Activated CD4-positive, alpha-beta T cell treated with anti-CD3 and anti-CD28 coated beads, Interleukin-2, amount 10 ng/mL, durations not matched to agents 7 days and 5 days (primary cell): ENCODE measurements around the gene CASTOR1. TPM values are rescaled to one million over a fixed set of nuclear protein-coding genes. Genes with fewer than 3 reads are reported as not detected.
A peak's percentile ranks its signal among the peaks of the same experiment; 100 is the strongest.

Experiments used
- CTCF ChIA-PET: fragments of 350-600 bp; sonication (Branson Sonifier 250); formaldehyde crosslinking; loops from one replicate; lab custom pipeline; 2021; ENCODE audit warnings: antibody characterized with exemption; lab: Charles Lee
- POLR2A ChIA-PET: fragments of 350-600 bp; sonication (Branson Sonifier 250); formaldehyde crosslinking; loops from one replicate; lab custom pipeline; 2021; ENCODE audit warnings: antibody characterized with exemption; lab: Charles Lee
- DNase-seq: peaks from one replicate; pipeline ENCODE4 v3.0.0-alpha.2; 2020
- H3K27ac Mint-ChIP-seq: one replicate; pipeline ENCODE4 v1.8.0; 2021; ENCODE audit warnings: mild to moderate bottlenecking, moderate library complexity, mixed read lengths
- H3K27me3 Mint-ChIP-seq: one replicate; pipeline ENCODE4 v1.8.0; 2021; ENCODE audit warnings: mixed read lengths
- H3K36me3 Mint-ChIP-seq: one replicate; pipeline ENCODE4 v1.8.0; 2021; ENCODE audit warnings: low read depth, mixed read lengths
- H3K4me1 Mint-ChIP-seq: one replicate; pipeline ENCODE4 v1.8.0; 2021; ENCODE audit warnings: mixed read lengths
- H3K4me3 Mint-ChIP-seq: one replicate; pipeline ENCODE4 v1.8.0; 2021; ENCODE audit warnings: mild to moderate bottlenecking, moderate library complexity, mixed read lengths
- H3K9me3 Mint-ChIP-seq: one replicate; pipeline ENCODE4 v1.8.0; 2021; ENCODE audit warnings: mixed read lengths
- total RNA-seq, 2 experiments: library from RNA; stranded (reverse); gene quantifications; one replicate each; pipeline ENCODE4 v1.2.3, GENCODE V29; 2021

The CASTOR1 gene
- total RNA-seq, 2 experiments from 2014 or later = 16.7 to 20.0 TPM

- POLR2A ChIA-PET = no interaction called here
- Mint-ChIP-seq H3K4me1 (peaks cover 46% of the 10 kb centered on the region), H3K4me3 (peak overlapping the region; percentile 90), H3K9me3 (peaks cover 9% of the 10 kb centered on the region), H3K27ac (peak overlapping the region; percentile 90), H3K36me3 (peaks cover 54% of the 10 kb centered on the region), H3K27me3 (no peaks in the 10 kb centered on the region)
- CTCF ChIA-PET = interaction anchor here (1.3 to 2.0 kb wide), 3 partner anchors 9 to 40 kb away, joined by 3 to 9 read pairs (median 5); partner anchors contain the start of gene CASTOR1
- DNase-seq = no peak
These were observed 38.6 kb upstream of the CASTOR1 start for GRCh38 chr22:30327864-30328345.

- ChIA-PET POLR2A (interaction anchor here (0.6 to 1.2 kb wide), 3 partner anchors 21 to 59 kb away, joined by 3 read pairs; no protein-coding TSS in a partner anchor), CTCF (interaction anchor here (0.7 to 1.3 kb wide), 7 partner anchors 10 to 64 kb away, joined by 3 to 9 read pairs (median 4); partner anchors contain the start of gene CASTOR1)
- peak; percentile 95 for DNase-seq
- Mint-ChIP-seq H3K27ac (peak within 1 kb of the TSS; percentile 90), H3K36me3 (peaks cover 49% of the 10 kb centered on the region), H3K9me3 (peaks cover 9% of the 10 kb centered on the region), H3K4me1 (peaks cover 45% of the 10 kb centered on the region), H3K4me3 (peak within 1 kb of the TSS; percentile 90), H3K27me3 (no peaks in the 10 kb centered on the region)
These were observed 37.5 kb upstream of the CASTOR1 start, which contains the start of gene TBC1D10A for GRCh38 chr22:30326706-30327362. Gene TBC1D10A, minus strand, starts transcription at chr22:30326941. Its CDS starts 60 bp downstream, at chr22:30326881.

GRCh38 chr22:30326255-30326705 is 37.0 kb upstream of the CASTOR1 start:
- Mint-ChIP-seq H3K36me3 (peaks cover 51% of the 10 kb centered on the region), H3K27me3 (no peaks in the 10 kb centered on the region), H3K9me3 (peaks cover 9% of the 10 kb centered on the region), H3K4me3 (peak overlapping the region; percentile 90), H3K4me1 (peaks cover 49% of the 10 kb centered on the region), H3K27ac (peak overlapping the region; percentile 60)
- POLR2A ChIA-PET = interaction anchor here (0.6 to 1.2 kb wide), 4 partner anchors 9 to 59 kb away, joined by 3 read pairs; no protein-coding TSS in a partner anchor
- CTCF ChIA-PET = interaction anchor here (0.7 to 4.4 kb wide), 7 partner anchors 10 to 64 kb away, joined by 3 to 17 read pairs (median 5); partner anchors contain the start of gene CASTOR1
- peak; percentile 37 for DNase-seq

GRCh38 chr22:30325724-30326254 is 36.5 kb upstream of the CASTOR1 start:
- POLR2A ChIA-PET = interaction anchor here (0.9 kb wide), 1 partner anchor 8 kb away, joined by 3 read pairs; no protein-coding TSS in a partner anchor
- peaks cover 51% of the 10 kb centered on the region for H3K4me1 Mint-ChIP-seq
- peaks cover 55% of the 10 kb centered on the region for H3K36me3 Mint-ChIP-seq
- CTCF ChIA-PET = interaction anchor here (0.6 to 4.4 kb wide), 3 partner anchors 13 to 89 kb away, joined by 3 to 17 read pairs (median 3); no protein-coding TSS in a partner anchor
- peaks cover 9% of the 10 kb centered on the region for H3K9me3 Mint-ChIP-seq
- peak overlapping the region; percentile 60 for H3K27ac Mint-ChIP-seq
- no peak for DNase-seq
- peak overlapping the region; percentile 90 for H3K4me3 Mint-ChIP-seq
- H3K27me3 Mint-ChIP-seq = no peaks in the 10 kb centered on the region

- H3K27me3 Mint-ChIP-seq = no peaks in the 10 kb centered on the region
- peak overlapping the region; percentile 60 for H3K27ac Mint-ChIP-seq
- peaks cover 56% of the 10 kb centered on the region for H3K4me1 Mint-ChIP-seq
- peak overlapping the region; percentile 90 for H3K4me3 Mint-ChIP-seq
- POLR2A ChIA-PET = interaction anchor here (0.9 kb wide), 1 partner anchor 7 kb away, joined by 3 read pairs; no protein-coding TSS in a partner anchor
- CTCF ChIA-PET = interaction anchor here (0.6 to 4.4 kb wide), 7 partner anchors 11 to 89 kb away, joined by 3 to 17 read pairs (median 4); no protein-coding TSS in a partner anchor
- H3K36me3 Mint-ChIP-seq = peaks cover 54% of the 10 kb centered on the region
- H3K9me3 Mint-ChIP-seq = peaks cover 9% of the 10 kb centered on the region
- DNase-seq = no peak
These were observed 35.9 kb upstream of the CASTOR1 start for GRCh38 chr22:30325065-30325720.

- Mint-ChIP-seq H3K27me3 (no peaks in the 10 kb centered on the region), H3K9me3 (peaks cover 9% of the 10 kb centered on the region), H3K4me1 (peaks cover 66% of the 10 kb centered on the region), H3K4me3 (peak overlapping the region; percentile 90), H3K36me3 (peaks cover 57% of the 10 kb centered on the region), H3K27ac (peak overlapping the region; percentile 60)
- ChIA-PET POLR2A (no interaction called here), CTCF (interaction anchor here (0.6 to 4.4 kb wide), 12 partner anchors 9 to 1281 kb away, joined by 3 to 17 read pairs (median 4); no protein-coding TSS in a partner anchor)
- DNase-seq = peak; percentile 71
These were observed 34.9 kb upstream of the CASTOR1 start for GRCh38 chr22:30324014-30324730.

- H3K27me3 Mint-ChIP-seq = no peaks in the 10 kb centered on the region
- ChIA-PET POLR2A (no interaction called here), CTCF (interaction anchor here (0.6 to 4.4 kb wide), 7 partner anchors 9 to 42 kb away, joined by 3 to 17 read pairs (median 5); no protein-coding TSS in a partner anchor)
- no peak for DNase-seq
- peaks cover 9% of the 10 kb centered on the region for H3K9me3 Mint-ChIP-seq
- no peak overlapping the region for H3K27ac Mint-ChIP-seq
- H3K36me3 Mint-ChIP-seq = peaks cover 64% of the 10 kb centered on the region
- no peak overlapping the region for H3K4me3 Mint-ChIP-seq
- peaks cover 76% of the 10 kb centered on the region for H3K4me1 Mint-ChIP-seq
These were observed 33.9 kb upstream of the CASTOR1 start for GRCh38 chr22:30323246-30323645.

- H3K27ac Mint-ChIP-seq = peak overlapping the region; percentile 57
- no peak overlapping the region for H3K4me3 Mint-ChIP-seq
- ChIA-PET POLR2A (no interaction called here), CTCF (interaction anchor here (0.7 to 1.4 kb wide), 3 partner anchors 9 to 217 kb away, joined by 3 read pairs; no protein-coding TSS in a partner anchor)
- no peak for DNase-seq
- H3K4me1 Mint-ChIP-seq = peaks cover 82% of the 10 kb centered on the region
- no peaks in the 10 kb centered on the region for H3K27me3 Mint-ChIP-seq
- peaks cover 9% of the 10 kb centered on the region for H3K9me3 Mint-ChIP-seq
- H3K36me3 Mint-ChIP-seq = peaks cover 78% of the 10 kb centered on the region
These were observed 32.2 kb upstream of the CASTOR1 start for GRCh38 chr22:30321461-30321860.

GRCh38 chr22:30320021-30320556 is 30.8 kb upstream of the CASTOR1 start:
- Mint-ChIP-seq H3K27ac (no peak overlapping the region), H3K4me1 (peaks cover 88% of the 10 kb centered on the region), H3K36me3 (peaks cover 82% of the 10 kb centered on the region), H3K4me3 (no peak overlapping the region), H3K27me3 (no peaks in the 10 kb centered on the region), H3K9me3 (peaks cover 9% of the 10 kb centered on the region)
- CTCF ChIA-PET = interaction anchor here (0.7 to 1.4 kb wide), 3 partner anchors 8 to 277 kb away, joined by 3 read pairs; partner anchors contain the start of gene CASTOR1
- DNase-seq = no peak
- POLR2A ChIA-PET = no interaction called here

GRCh38 chr22:30318799-30319419 is 29.6 kb upstream of the CASTOR1 start:
- Mint-ChIP-seq H3K9me3 (peaks cover 5% of the 10 kb centered on the region), H3K27me3 (no peaks in the 10 kb centered on the region), H3K4me3 (no peak overlapping the region), H3K27ac (peak overlapping the region; percentile 14), H3K4me1 (peaks cover 88% of the 10 kb centered on the region), H3K36me3 (peaks cover 77% of the 10 kb centered on the region)
- POLR2A ChIA-PET = interaction anchor here (0.5 kb wide), 1 partner anchor 381 kb away, joined by 5 read pairs; no protein-coding TSS in a partner anchor
- no peak for DNase-seq
- CTCF ChIA-PET = interaction anchor here (1.0 to 1.4 kb wide), 2 partner anchors 10 to 30 kb away, joined by 3 read pairs; partner anchors contain the start of gene CASTOR1

- H3K9me3 Mint-ChIP-seq = no peaks in the 10 kb centered on the region
- H3K4me1 Mint-ChIP-seq = peaks cover 87% of the 10 kb centered on the region
- no peak for DNase-seq
- H3K27ac Mint-ChIP-seq = no peak overlapping the region
- POLR2A ChIA-PET = interaction anchor here (0.7 kb wide), 1 partner anchor 8 kb away, joined by 3 read pairs; no protein-coding TSS in a partner anchor
- no peaks in the 10 kb centered on the region for H3K27me3 Mint-ChIP-seq
- CTCF ChIA-PET = interaction anchor here (0.6 to 1.0 kb wide), 3 partner anchors 17 to 30 kb away, joined by 3 to 4 read pairs (median 3); no protein-coding TSS in a partner anchor
- peaks cover 76% of the 10 kb centered on the region for H3K36me3 Mint-ChIP-seq
- H3K4me3 Mint-ChIP-seq = no peak overlapping the region
These were observed 28.5 kb upstream of the CASTOR1 start for GRCh38 chr22:30317778-30318177.
